AG09309 (cell line): ENCODE data around the gene GIMD1.
"Not testable (repeated sequence)": the region's sequence is repeated elsewhere in the genome, so short reads cannot be mapped to it uniquely, and the experiment has no call there.

Source experiments
- DNase-seq: peaks from one replicate; pipeline ENCODE4 v3.0.0-alpha.2; 2010; ENCODE audit warnings: low read depth
- H3K4me3 ChIP-seq: 2 replicates; pipeline ENCODE4 v1.5.1; 2011; ENCODE audit warnings: mild to moderate bottlenecking, low read depth, low read length, moderate library complexity; ENCODE audit not compliant: control insufficient read depth
- TF ChIP-seq, protein P1 (sequence below): IDR thresholded peaks from 2 replicates; pipeline ENCODE4 v1.5.1; 2011; ENCODE audit warnings: mild to moderate bottlenecking, low read depth, low read length, inconsistent platforms; ENCODE audit not compliant: insufficient read depth, control insufficient read depth; ENCODE audit errors: missing control alignments

GIMD1 gene

DNA sequence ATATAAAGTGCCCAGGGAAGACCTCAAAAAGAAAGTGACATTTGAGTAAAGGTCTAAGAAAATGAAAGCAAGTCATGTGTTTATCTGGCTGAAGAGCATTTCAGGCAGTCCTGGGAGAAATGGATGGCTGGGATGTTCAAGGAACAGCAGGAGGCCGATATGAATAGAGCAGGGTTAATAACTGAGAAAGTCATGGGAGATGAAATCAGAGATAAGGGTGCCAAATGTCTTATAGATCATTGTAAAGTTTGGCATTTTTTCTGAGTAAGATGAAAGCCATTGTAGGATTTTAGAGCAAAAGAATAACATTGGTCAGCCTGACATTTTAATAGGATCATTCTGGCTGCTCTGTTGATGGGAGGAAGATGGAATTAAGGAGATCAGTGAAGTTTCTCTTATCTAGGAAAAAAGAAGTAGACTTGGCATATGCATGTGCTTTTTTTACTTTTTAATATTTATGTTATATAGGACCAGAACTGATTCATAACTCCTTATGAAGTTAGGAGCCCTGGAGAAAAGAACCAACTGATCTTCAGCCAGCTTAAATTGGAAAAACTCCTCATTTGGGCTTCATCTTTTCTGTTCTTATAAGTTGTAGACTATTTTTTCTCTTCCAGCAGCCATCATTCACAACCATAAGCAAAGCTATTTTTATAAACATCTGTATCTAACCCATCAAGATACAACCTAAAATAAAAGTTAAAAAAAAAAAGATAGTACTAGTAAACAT, 33.7 kb downstream of the GIMD1 start:
- no peak for DNase-seq
- no peak overlapping the region for H3K4me3 ChIP-seq
- TF ChIP-seq, protein P1, sequence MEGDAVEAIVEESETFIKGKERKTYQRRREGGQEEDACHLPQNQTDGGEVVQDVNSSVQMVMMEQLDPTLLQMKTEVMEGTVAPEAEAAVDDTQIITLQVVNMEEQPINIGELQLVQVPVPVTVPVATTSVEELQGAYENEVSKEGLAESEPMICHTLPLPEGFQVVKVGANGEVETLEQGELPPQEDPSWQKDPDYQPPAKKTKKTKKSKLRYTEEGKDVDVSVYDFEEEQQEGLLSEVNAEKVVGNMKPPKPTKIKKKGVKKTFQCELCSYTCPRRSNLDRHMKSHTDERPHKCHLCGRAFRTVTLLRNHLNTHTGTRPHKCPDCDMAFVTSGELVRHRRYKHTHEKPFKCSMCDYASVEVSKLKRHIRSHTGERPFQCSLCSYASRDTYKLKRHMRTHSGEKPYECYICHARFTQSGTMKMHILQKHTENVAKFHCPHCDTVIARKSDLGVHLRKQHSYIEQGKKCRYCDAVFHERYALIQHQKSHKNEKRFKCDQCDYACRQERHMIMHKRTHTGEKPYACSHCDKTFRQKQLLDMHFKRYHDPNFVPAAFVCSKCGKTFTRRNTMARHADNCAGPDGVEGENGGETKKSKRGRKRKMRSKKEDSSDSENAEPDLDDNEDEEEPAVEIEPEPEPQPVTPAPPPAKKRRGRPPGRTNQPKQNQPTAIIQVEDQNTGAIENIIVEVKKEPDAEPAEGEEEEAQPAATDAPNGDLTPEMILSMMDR: no peak

DNA sequence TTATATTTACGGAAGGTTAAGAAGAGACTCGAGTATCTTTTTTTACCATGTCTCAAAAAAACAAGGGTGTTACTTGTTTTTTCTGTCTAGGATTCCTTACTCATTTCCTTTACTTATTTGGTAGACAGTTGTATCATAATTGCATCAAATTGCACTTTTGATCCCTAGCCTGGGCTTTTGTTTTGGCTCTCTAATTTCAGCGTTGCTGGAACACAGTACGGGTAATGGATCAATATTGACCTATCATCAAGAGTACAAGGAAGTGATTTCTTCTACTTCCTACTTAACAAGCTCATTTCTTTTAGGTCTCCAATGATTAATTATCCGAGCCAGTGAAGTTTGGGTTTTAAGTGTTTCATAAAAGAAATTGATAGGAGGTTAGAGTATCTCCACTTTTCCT, 35.4 kb downstream of the GIMD1 start:
- TF ChIP-seq, protein P1: no peak
- no peak for DNase-seq
- no peak overlapping the region for H3K4me3 ChIP-seq

DNA sequence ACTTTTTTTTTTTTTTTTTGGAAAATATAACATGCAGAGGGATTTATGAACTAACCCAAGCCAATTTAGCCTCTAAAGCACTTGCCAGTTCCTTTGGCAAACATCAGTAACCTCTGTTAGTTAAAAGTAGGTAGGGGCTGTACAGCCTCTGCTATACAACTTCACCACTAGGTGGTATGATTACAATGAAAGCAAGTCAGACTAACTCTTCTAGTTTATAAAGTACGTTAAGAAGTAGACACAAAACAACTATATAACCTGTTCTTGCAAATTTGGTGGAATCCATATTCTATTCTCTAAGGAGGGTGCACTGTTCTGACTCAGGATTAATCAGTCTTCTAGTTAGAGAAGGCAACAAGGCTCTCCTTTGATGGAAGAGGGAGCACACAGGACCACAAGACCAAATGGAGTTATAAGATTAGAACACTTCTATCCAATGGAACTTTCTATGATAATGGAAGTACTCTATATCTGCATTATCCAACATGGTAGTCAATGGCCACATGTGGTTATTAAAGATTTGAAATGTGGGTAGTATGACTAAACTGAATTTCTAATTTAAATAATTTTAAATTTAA, 39.4 kb downstream of the GIMD1 start:
- no peak overlapping the region for H3K4me3 ChIP-seq
- TF ChIP-seq, protein P1: peak; percentile 62
- DNase-seq: no peak

DNA sequence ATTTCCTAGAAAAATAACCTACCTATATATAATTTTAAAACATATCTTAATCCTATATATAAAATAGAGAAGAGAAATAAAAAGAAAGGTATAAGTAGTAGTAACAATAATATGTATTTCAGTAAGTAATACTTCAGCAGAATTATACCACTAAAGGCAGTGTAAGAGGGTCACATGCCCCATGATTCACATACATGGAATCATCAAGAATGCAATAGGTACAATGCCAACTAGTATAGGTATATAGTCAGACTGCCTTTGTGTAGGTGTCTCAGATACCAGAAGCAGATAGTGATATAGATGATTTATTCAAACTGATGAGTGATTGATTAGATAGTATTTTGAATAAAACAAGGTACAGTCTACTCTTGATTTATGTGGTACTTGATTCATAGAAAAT, 42.8 kb downstream of the GIMD1 start:
- TF ChIP-seq, protein P1: no peak
- no peak overlapping the region for H3K4me3 ChIP-seq
- no peak for DNase-seq

DNA sequence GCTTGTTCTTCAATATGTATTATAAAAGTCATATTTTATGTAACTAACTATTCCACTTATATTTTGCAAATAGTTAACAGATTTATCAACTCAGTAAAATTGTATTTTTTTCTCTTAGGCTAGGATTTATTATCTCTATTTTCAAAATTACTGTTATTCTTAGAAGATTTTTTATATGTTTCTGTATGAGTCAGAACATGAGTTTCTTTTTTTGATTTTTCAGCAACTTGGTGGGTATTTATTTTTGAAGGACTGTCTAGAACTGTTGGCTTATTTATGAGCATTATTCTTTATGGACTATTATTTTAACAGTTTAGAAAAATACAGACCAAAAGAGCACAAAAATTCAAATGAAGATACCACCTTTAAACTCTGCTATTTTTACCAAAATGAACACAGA, 45.5 kb downstream of the GIMD1 start:
- TF ChIP-seq, protein P1: no peak
- no peak overlapping the region for H3K4me3 ChIP-seq
- no peak for DNase-seq

DNA sequence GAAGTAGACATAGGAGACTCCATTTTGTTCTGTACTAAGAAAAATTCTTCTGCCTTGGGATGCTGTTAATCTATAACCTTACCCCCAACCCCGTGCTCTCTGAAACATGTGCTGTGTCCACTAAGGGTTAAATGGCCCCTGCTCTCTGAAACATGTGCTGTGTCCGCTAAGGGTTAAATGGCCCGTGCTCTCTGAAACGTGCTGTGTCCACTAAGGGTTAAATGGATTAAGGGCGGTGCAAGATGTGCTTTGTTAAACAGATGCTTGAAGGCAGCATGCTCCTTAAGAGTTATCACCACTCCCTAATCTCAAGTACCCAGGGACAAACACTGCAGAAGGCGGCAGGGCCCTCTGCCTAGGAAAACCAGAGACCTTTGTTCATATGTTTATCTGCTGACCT, 46.8 kb downstream of the GIMD1 start:
- DNase-seq, H3K4me3 ChIP-seq: not testable (repeated sequence)

DNA sequence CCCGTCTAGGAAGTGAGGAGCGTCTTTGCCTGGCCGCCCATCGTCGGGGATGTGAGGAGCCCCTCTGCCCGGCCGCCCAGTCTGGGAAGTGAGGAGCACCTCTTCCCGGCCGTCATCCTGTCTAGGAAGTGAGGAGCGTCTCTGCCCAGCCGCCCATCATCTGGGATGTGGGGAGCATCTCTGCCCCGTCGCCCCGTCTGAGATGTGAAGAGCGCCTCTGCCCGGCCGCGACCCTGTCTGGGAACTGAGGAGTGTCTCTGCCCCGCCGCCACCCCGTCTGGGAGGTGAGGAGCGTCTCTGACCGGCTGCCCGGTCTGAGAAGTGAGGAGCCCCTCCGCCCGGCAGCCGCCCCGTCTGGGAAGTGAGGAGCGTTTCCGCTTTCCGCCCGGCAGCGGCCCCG, 47.4 kb downstream of the GIMD1 start:
- not testable (repeated sequence) for DNase-seq, H3K4me3 ChIP-seq

DNA sequence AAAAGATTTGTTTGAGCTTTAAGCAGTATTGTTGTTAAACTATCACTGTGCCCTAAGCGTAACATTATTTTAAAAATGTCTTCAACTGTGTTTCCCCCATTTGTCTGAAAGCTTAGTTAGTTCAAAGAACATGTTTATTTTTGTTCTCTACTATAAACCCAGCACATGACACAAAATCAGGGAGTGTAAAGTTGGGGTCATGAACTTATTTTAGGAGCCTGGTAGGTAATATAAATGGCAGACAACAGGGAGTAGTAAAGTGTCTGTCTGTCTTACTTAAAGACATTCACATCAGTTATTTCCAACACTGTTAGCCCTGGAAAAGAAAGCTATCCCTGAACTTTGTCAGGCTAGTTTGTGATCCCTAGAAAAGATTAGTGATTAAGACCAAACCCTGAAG, 48.3 kb downstream of the GIMD1 start:
- no peak overlapping the region for H3K4me3 ChIP-seq
- no peak for DNase-seq
- TF ChIP-seq, protein P1: no peak
